Vagina (tissue), 2 donors: ENCODE measurements around the gene NRP2. TPM values are rescaled to one million over a fixed set of nuclear protein-coding genes. Genes with fewer than 3 reads are reported as not detected.
A peak's percentile ranks its signal among the peaks of the same experiment; 100 is the strongest.

ENCODE experiments used
- DNase-seq, 2 donors: peaks; one replicate each; pipeline ENCODE4 v3.0.0-alpha.2; 2017; ENCODE audit errors: extremely low spot score in 2 of 2
- H3K27ac ChIP-seq: fragments of 200-600 bp; sonication (generic); one replicate; pipeline ENCODE4 v1.5.1; 2019
- H3K27me3 ChIP-seq: fragments of 200-600 bp; sonication (generic); one replicate; pipeline ENCODE4 v1.5.1; 2019
- H3K36me3 ChIP-seq, 2 donors: fragments of 200-600 bp; sonication (generic); one replicate each; pipeline ENCODE4 v1.5.1; 2017 to 2019
- H3K4me1 ChIP-seq: fragments of 200-600 bp; sonication (generic); one replicate; pipeline ENCODE4 v1.5.1; 2019
- H3K4me3 ChIP-seq, 2 donors: fragments of 200-600 bp; sonication (generic); 1 replicate in 1 of 2; 2 replicates in 1 of 2; pipeline ENCODE4 v1.5.1; 2016 to 2019
- H3K9me3 ChIP-seq: fragments of 200-600 bp; sonication (generic); one replicate; pipeline ENCODE4 v1.5.1; 2019
- CTCF ChIP-seq, 3 experiments: fragments of 450-650 bp in 2 of 3; fragments of 200-600 bp in 1 of 3; sonication (generic) in 1 of 3; IDR thresholded peaks; one replicate each; pipeline ENCODE4 v1.5.1; 2017 to 2019; ENCODE audit warnings: antibody characterized with exemption in 3 of 3, mild to moderate bottlenecking in 2 of 3, moderate library complexity in 2 of 3
- POLR2A ChIP-seq, 2 donors: fragments of 450-650 bp; IDR thresholded peaks; one replicate each; pipeline ENCODE4 v1.6.1; 2017; ENCODE audit warnings: antibody characterized with exemption in 2 of 2, mild to moderate bottlenecking in 2 of 2, moderate library complexity in 2 of 2
- POLR2AphosphoS5 ChIP-seq, 2 donors: sonication (generic); formaldehyde crosslinking; IDR thresholded peaks; one replicate each; pipeline ENCODE4 v1.9.0; 2017; ENCODE audit warnings: antibody characterized with exemption in 2 of 2, mild to moderate bottlenecking in 2 of 2, low read depth in 1 of 2; ENCODE audit not compliant: insufficient read depth in 1 of 2
- intact Hi-C: fragments of 100-400 bp; cut with DNase I; formaldehyde crosslinking; loops from one replicate; pipeline ENCODE4 v1.15.1; 2023
- total RNA-seq: library from RNA; depleted of rRNA; stranded (reverse); fragments of >200 nt; gene quantifications from one replicate; pipeline ENCODE4 v1.2.3, GENCODE V29; 2016

NRP2 gene
- total RNA-seq, 1 donor from 2014 or later, result 65.6 TPM

GRCh38 chr2:205678541-205679142 lies 3.7 kb upstream of the NRP2 start:
- intact Hi-C loops, result loop anchor here (10.0 kb wide), 1 partner anchor 814 kb away; no protein-coding TSS in a partner anchor
- DNase-seq, result peak in 1 of 2 donors; percentile 40
- Histone ChIP-seq H3K27ac (no peak overlapping the region), H3K4me1 (peaks cover 13% of the 10 kb centered on the region), H3K36me3 (no peaks in the 10 kb centered on the region), H3K4me3 (no peak overlapping the region), H3K9me3 (no peaks in the 10 kb centered on the region), H3K27me3 (no peaks in the 10 kb centered on the region)
- TF ChIP-seq CTCF (IDR thresholded peaks at IDR 0.05), result no peak

GRCh38 chr2:205679410-205680009 lies 2.8 kb upstream of the NRP2 start:
- Histone ChIP-seq H3K4me3 (no peak overlapping the region), H3K27ac (no peak overlapping the region), H3K4me1 (peaks cover 21% of the 10 kb centered on the region), H3K36me3 (no peaks in the 10 kb centered on the region), H3K27me3 (no peaks in the 10 kb centered on the region), H3K9me3 (no peaks in the 10 kb centered on the region)
- TF ChIP-seq CTCF (IDR thresholded peaks at IDR 0.05), result no peak
- no peak for TF ChIP-seq POLR2AphosphoS5 (IDR thresholded peaks at IDR 0.05; ENCODE audit: insufficient read depth in 1 of 2, low read depth in 1 of 2)
- no peak for TF ChIP-seq POLR2A (IDR thresholded peaks at IDR 0.05)
- peak in 1 of 2 donors; percentile 14 for DNase-seq
- intact Hi-C loops, result loop anchor here (5.0 to 10.0 kb wide), 3 partner anchors 83 to 1355 kb away; no protein-coding TSS in a partner anchor

GRCh38 chr2:205680067-205680466 lies 2.2 kb upstream of the NRP2 start:
- Histone ChIP-seq H3K4me1 (peaks cover 26% of the 10 kb centered on the region), H3K27me3 (no peaks in the 10 kb centered on the region), H3K9me3 (no peaks in the 10 kb centered on the region), H3K4me3 (no peak overlapping the region), H3K36me3 (no peaks in the 10 kb centered on the region), H3K27ac (no peak overlapping the region)
- intact Hi-C loops, result loop anchor here (5.0 to 10.0 kb wide), 2 partner anchors 82 to 1355 kb away; no protein-coding TSS in a partner anchor
- DNase-seq, result no peak
- peak; percentile 35 to 45 (median 42) for TF ChIP-seq CTCF (IDR thresholded peaks at IDR 0.05)
- TF ChIP-seq POLR2A (IDR thresholded peaks at IDR 0.05), result no peak

- no peak for DNase-seq
- Histone ChIP-seq H3K4me3 (no peak overlapping the region), H3K27me3 (no peaks in the 10 kb centered on the region), H3K4me1 (peaks cover 35% of the 10 kb centered on the region), H3K9me3 (no peaks in the 10 kb centered on the region), H3K36me3 (no peaks in the 10 kb centered on the region), H3K27ac (no peak overlapping the region)
- intact Hi-C loops, result loop anchor here (5.0 to 10.0 kb wide), 2 partner anchors 81 to 1356 kb away; no protein-coding TSS in a partner anchor
- TF ChIP-seq CTCF (IDR thresholded peaks at IDR 0.05), result no peak
- no peak for TF ChIP-seq POLR2A (IDR thresholded peaks at IDR 0.05)
- no peak for TF ChIP-seq POLR2AphosphoS5 (IDR thresholded peaks at IDR 0.05; ENCODE audit: insufficient read depth in 1 of 2, low read depth in 1 of 2)
Measured at GRCh38 chr2:205680903-205681302, 1.4 kb upstream of the NRP2 start.
